Measurements from ENCODE around the gene ZNF738. TPM values are rescaled to one million over a fixed set of nuclear protein-coding genes. Genes with fewer than 3 reads are reported as not detected.

ZNF738 gene
- total RNA-seq, 2 experiments from 2014 or later, result 8.1 to 10.1 TPM

DNA sequence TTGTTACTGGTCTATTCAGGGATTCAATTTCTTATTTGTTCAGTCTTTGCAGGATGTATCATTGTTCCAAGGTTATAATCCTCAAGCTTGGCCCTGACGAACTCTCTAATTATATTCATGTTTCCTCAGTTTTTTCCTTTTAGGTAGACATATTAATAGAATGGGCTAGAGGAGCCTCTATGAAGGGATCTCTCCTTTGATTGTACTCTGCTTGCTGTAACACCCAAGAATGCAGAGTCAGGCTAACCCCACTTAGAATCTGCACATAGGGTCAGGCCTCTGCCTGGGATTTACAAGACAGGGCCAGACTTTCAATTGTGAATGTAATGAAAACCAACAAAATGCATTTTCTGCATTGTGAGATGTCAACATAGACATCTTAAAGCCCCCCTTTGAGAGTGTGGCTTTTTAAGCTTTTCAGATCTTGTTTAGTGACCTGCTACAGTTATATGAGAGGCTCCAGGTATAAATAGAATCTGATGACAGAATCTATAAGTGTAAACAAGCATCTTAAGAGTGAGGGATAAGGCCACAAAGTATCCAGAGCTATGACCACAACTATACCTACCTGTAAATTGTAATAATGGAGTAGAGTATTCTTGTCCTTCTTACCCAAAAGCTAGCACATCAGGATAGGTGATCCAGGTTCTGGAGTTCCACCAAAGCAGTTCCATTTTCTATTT is 43.6 kb downstream of the ZNF738 start:
- POLR2A ChIA-PET, result no interaction called here
- CTCF ChIA-PET, result no interaction called here

DNA sequence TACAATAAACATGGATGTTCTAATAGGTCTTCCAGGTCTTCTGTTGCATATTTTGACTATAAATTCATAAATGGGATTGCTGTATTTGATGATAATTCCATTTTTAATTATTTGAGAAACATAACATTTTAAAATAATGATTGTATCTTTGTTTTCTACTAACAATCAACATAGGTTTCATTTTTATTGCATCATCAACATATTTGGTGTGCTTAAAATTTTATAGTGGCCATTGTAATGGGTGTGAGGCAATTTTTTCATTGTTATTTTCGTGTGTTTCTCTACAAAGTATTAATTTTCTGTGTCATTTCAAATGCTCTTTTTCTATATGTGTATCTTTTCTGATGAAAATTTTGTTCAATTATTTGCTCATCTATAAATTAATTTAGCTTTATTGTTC is 51.4 kb downstream of the ZNF738 start:
- ChIA-PET CTCF (no interaction called here), POLR2A (no interaction called here)

DNA sequence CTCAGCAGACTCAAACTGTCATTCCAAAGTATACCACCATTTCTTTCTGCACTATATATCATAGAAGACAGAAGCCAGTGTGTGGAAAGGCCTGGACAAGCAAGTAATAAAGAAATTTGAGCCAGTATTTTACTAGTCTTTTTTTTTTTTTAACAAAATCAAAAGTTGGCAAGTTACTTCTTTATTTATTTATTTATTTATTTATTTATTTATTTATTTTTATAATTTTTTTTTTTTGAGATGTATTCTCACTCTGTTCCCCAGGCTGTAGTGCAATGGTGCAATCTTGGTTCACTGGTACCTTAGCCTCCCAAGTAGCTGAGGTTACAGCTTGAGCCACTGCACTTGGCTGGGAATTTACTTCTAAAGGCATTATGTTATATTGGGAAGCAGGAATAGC is 63.4 kb downstream of the ZNF738 start:
- CTCF ChIA-PET, result no interaction called here
- POLR2A ChIA-PET, result no interaction called here

DNA sequence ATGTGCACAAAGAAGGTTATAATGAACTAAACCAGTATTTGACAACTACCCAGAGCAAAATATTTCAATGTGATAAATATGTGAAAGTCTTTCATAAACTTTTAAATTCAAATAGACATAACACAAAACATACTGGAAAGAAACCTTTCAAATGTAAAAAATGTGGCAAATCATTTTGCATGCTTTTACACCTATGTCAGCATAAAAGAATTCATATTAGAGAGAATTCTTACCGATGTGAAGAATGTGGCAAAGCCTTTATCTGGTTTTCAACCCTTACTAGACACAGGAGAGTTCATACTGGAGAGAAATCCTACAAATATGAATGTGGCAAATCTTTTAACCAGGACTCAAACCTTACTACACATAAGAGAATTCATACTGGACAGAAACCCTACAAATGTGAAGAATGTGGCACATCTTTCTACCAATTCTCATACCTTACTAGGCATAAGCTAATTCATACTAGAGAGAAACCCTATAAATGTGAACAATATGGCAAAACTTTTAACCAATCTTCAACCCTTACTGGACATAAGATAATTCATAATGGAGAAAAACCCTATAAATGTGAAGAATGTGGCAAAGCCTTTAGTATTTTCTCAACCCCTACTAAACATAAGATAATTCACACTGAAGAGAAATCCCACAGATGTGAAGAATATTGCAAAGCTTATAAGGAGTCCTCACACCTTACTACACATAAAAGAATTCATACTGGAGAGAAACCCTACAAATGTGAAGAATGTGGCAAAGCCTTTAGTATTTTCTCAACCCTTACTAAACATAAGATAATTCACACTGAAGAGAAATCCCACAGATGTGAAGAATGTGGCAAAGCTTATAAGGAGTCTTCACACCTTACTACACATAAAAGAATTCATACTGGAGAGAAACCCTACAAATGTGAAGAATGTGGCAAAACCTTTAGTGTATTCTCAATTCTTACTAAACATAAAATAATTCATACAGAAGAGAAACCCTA is 64.5 kb downstream of the ZNF738 start:
- CTCF ChIA-PET, result no interaction called here
- POLR2A ChIA-PET, result no interaction called here

Other genes starting within 250 kb of the ZNF738 start
- gene ZNF431, start 217.0 kb upstream of the ZNF738 start, total RNA-seq, result 10 to 100 TPM; 12.2 to 13.8 TPM
- gene ZNF708, start 29.6 kb upstream of the ZNF738 start, total RNA-seq, result 10 to 100 TPM; 10.3 to 10.7 TPM
- 10 to 100 TPM; 10.2 to 11.4 TPM for gene ZNF493, start 38.1 kb downstream of the ZNF738 start, total RNA-seq
- gene ZNF429, start 146.6 kb downstream of the ZNF738 start, total RNA-seq, result 1 to 10 TPM; 6.4 to 7.1 TPM

Data from activated CD8-positive, alpha-beta memory T cell treated with anti-CD3 and anti-CD28 coated beads for 36 hours (primary cell).